GM18868 (cell line): ENCODE data around the gene SYF2.
"Not testable (repeated sequence)": the region's sequence is repeated elsewhere in the genome, so short reads cannot be mapped to it uniquely, and the experiment has no call there.

Experiments
- ATAC-seq: cut with Tn5 transposase; IDR thresholded peaks from one replicate; pipeline ENCODE4 v1.9.1; 2021; ENCODE audit warnings: mild to moderate bottlenecking, moderate library complexity; ENCODE audit not compliant: unreplicated experiment

Gene SYF2

GRCh38 chr1:25247024-25247828, 14.9 kb upstream of the SYF2 start, which contains the start of gene RSRP1:
RSRP1 (minus strand) TSS chr1:25247454; CDS start chr1:25246963, 491 bp downstream.
- peak; percentile 81 for ATAC-seq

- ATAC-seq: no peak
Measured at GRCh38 chr1:25246600-25247023, 14.3 kb upstream of the SYF2 start.

GRCh38 chr1:25245809-25246599, 13.7 kb upstream of the SYF2 start:
- no peak for ATAC-seq

GRCh38 chr1:25245393-25245792, 13.1 kb upstream of the SYF2 start:
- ATAC-seq: no peak

GRCh38 chr1:25243907-25244306, 11.6 kb upstream of the SYF2 start:
- ATAC-seq: no peak

GRCh38 chr1:25239681-25240541, 7.6 kb upstream of the SYF2 start:
- peak; percentile 73 for ATAC-seq

- no peak for ATAC-seq
Measured at GRCh38 chr1:25238046-25238445, 5.7 kb upstream of the SYF2 start.

GRCh38 chr1:25236261-25236660, 4.0 kb upstream of the SYF2 start:
- not testable (repeated sequence) for ATAC-seq

- not testable (repeated sequence) for ATAC-seq
Measured at GRCh38 chr1:25235411-25235810, 3.1 kb upstream of the SYF2 start.

GRCh38 chr1:25232866-25233784, 823 bp upstream of the SYF2 start:
- ATAC-seq: no peak

GRCh38 chr1:25223471-25223870, 8.8 kb downstream of the SYF2 start:
- ATAC-seq: no peak

- no peak for ATAC-seq
Measured at GRCh38 chr1:25222606-25223005, 9.7 kb downstream of the SYF2 start.

- no peak for ATAC-seq
Measured at GRCh38 chr1:25220666-25221065, 11.6 kb downstream of the SYF2 start.

- no peak for ATAC-seq
Measured at GRCh38 chr1:25219661-25220251, 12.5 kb downstream of the SYF2 start.

- no peak for ATAC-seq
Measured at GRCh38 chr1:25217598-25218232, 14.6 kb downstream of the SYF2 start.

GRCh38 chr1:25217015-25217414, 15.3 kb downstream of the SYF2 start:
- no peak for ATAC-seq

GRCh38 chr1:25216123-25216522, 16.2 kb downstream of the SYF2 start:
- no peak for ATAC-seq

- no peak for ATAC-seq
Measured at GRCh38 chr1:25212725-25213124, 19.6 kb downstream of the SYF2 start.

GRCh38 chr1:25210728-25211127, 21.6 kb downstream of the SYF2 start:
- no peak for ATAC-seq
